Measurements from ENCODE around the gene CNTFR.

CNTFR gene

GRCh38 chr9:34568774-34569173 lies 20.8 kb downstream of the CNTFR start:
- no peak overlapping the region for H3K4me3 ChIP-seq (ENCODE audit: low read depth, low read length)
- ChIA-PET CTCF (interaction anchor here (1.5 to 4.0 kb wide), 2 partner anchors 11 to 23 kb away, joined by 3 to 19 read pairs; no protein-coding TSS in a partner anchor), POLR2A (no interaction called here)
- TF ChIP-seq, protein P1, sequence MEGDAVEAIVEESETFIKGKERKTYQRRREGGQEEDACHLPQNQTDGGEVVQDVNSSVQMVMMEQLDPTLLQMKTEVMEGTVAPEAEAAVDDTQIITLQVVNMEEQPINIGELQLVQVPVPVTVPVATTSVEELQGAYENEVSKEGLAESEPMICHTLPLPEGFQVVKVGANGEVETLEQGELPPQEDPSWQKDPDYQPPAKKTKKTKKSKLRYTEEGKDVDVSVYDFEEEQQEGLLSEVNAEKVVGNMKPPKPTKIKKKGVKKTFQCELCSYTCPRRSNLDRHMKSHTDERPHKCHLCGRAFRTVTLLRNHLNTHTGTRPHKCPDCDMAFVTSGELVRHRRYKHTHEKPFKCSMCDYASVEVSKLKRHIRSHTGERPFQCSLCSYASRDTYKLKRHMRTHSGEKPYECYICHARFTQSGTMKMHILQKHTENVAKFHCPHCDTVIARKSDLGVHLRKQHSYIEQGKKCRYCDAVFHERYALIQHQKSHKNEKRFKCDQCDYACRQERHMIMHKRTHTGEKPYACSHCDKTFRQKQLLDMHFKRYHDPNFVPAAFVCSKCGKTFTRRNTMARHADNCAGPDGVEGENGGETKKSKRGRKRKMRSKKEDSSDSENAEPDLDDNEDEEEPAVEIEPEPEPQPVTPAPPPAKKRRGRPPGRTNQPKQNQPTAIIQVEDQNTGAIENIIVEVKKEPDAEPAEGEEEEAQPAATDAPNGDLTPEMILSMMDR (IDR thresholded peaks at IDR 0.05; ENCODE audit: insufficient read depth, low read length, missing control alignments), result no peak
- DNase-seq (ENCODE audit: low read depth, low spot score), result no peak

GRCh38 chr9:34568133-34568532 lies 21.4 kb downstream of the CNTFR start:
- no peak overlapping the region for H3K4me3 ChIP-seq (ENCODE audit: low read depth, low read length)
- TF ChIP-seq, protein P1 (IDR thresholded peaks at IDR 0.05; ENCODE audit: insufficient read depth, low read length, missing control alignments), result no peak
- DNase-seq (ENCODE audit: low read depth, low spot score), result no peak
- CTCF ChIA-PET, result interaction anchor here (1.5 to 4.0 kb wide), 2 partner anchors 12 to 24 kb away, joined by 3 to 19 read pairs; no protein-coding TSS in a partner anchor
- POLR2A ChIA-PET, result no interaction called here

GRCh38 chr9:34566972-34567371 lies 22.6 kb downstream of the CNTFR start:
- no peak for DNase-seq (ENCODE audit: low read depth, low spot score)
- CTCF ChIA-PET, result interaction anchor here (0.8 to 1.1 kb wide), 3 partner anchors 16 to 162 kb away, joined by 3 to 5 read pairs (median 4); no protein-coding TSS in a partner anchor
- TF ChIP-seq, protein P1 (IDR thresholded peaks at IDR 0.05; ENCODE audit: insufficient read depth, low read length, missing control alignments), result no peak
- POLR2A ChIA-PET, result no interaction called here
- H3K4me3 ChIP-seq (ENCODE audit: low read depth, low read length), result no peak overlapping the region

- TF ChIP-seq, protein P1 (IDR thresholded peaks at IDR 0.05; ENCODE audit: insufficient read depth, low read length, missing control alignments), result no peak
- DNase-seq (ENCODE audit: low read depth, low spot score), result no peak
- CTCF ChIA-PET, result interaction anchor here (0.8 to 1.1 kb wide), 3 partner anchors 15 to 162 kb away, joined by 3 to 5 read pairs (median 4); no protein-coding TSS in a partner anchor
- POLR2A ChIA-PET, result no interaction called here
- no peak overlapping the region for H3K4me3 ChIP-seq (ENCODE audit: low read depth, low read length)
Measured at GRCh38 chr9:34566322-34566721, 23.2 kb downstream of the CNTFR start.

DNA sequence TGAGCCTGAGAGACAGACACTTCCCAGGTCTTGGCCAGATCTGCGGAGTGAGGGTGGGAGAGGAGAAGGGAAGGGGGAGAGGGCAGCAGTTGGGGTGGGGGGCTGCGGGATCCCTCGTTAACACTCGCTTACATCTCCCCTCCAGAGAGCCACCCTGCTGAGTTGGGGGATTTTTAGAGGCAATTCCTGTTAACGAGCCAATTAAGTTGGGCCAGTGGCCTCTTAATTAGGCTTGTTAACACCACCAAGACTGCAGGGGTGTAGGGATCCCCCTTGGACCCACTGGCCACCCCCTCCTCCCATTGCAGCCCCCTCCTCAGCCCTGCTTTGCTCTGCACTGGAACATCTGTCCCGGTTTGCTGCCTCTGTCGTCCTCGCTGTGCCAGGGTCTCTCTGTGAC lies 23.7 kb downstream of the CNTFR start:
- DNase-seq (ENCODE audit: low read depth, low spot score), result no peak
- ChIA-PET CTCF (interaction anchor here (1.1 kb wide), 1 partner anchor 26 kb away, joined by 4 read pairs; no protein-coding TSS in a partner anchor), POLR2A (no interaction called here)
- no peak overlapping the region for H3K4me3 ChIP-seq (ENCODE audit: low read depth, low read length)
- TF ChIP-seq, protein P1 (IDR thresholded peaks at IDR 0.05; ENCODE audit: insufficient read depth, low read length, missing control alignments), result no peak

DNA sequence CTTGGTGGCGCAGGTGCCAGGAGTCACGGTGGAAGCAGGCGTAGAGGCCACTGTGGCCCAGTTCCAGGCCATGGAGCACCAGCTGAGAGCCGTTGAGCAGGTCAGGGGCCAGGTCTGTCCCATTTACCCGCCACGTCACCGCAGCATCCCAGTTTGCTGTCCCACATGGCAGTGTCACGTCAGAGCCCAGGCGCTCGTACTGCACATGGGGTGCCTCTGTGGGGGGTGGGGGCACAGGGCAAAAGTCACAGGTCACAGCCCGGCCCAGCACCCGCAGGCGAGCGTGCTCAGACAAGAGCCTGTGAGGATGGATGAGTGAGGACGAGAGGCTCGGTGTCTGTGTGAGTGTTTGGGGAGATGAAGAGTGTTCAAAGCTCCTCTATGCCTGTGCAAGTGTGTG lies 24.9 kb downstream of the CNTFR start:
- CTCF ChIA-PET, result interaction anchor here (0.6 to 3.0 kb wide), 4 partner anchors 18 to 40 kb away, joined by 3 to 22 read pairs (median 4); no protein-coding TSS in a partner anchor
- TF ChIP-seq, protein P1 (IDR thresholded peaks at IDR 0.05; ENCODE audit: insufficient read depth, low read length, missing control alignments), result no peak

More for the DNA sequence above, 24.9 kb downstream of the CNTFR start:
- POLR2A ChIA-PET, result no interaction called here
- DNase-seq (ENCODE audit: low read depth, low spot score), result no peak
- no peak overlapping the region for H3K4me3 ChIP-seq (ENCODE audit: low read depth, low read length)
